SHP77 (cell line): ENCODE measurements around the gene POLR1D.
A peak's percentile ranks its signal among the peaks of the same experiment; 100 is the strongest.
"Not testable (repeated sequence)": the region's sequence is repeated elsewhere in the genome, so short reads cannot be mapped to it uniquely, and the experiment has no call there.

ENCODE experiments used
- DNase-seq, 2 experiments: peaks; one replicate each; lab custom pipeline; 2025; lab: John Stamatoyannopoulos, UW

Gene POLR1D

DNA sequence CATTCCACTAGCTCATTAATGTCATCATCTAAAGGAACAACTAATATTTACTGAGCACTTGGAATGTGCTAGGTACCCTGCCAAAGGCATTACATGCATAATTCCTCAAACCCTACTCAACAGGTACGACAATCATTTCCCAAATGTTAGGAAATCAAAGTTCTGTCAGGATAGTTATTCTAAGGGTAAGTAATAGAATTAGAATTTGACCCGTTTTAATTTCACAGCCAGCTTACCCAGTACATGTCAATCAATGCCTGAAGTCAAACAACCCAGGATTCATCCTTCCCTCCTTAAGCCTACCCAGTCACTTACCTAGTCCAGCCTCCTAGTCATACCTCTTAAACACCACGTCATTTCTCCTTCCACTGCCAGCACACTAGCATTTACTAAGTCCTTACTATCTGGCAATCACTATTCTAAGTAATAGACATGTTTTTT, 3.8 kb upstream of the POLR1D start:
- no peak for DNase-seq

- DNase-seq: no peak
Measured at GRCh38 chr13:27619093-27619727, 2.5 kb upstream of the POLR1D start.

GRCh38 chr13:27619728-27620376, 1.8 kb upstream of the POLR1D start:
- peak; percentile 22 to 67 for DNase-seq

GRCh38 chr13:27620377-27621115, 1.1 kb upstream of the POLR1D start, which contains the start of gene LNX2:
Gene LNX2 (minus strand): TSS chr13:27620529. CDS start chr13:27581703, 38,826 bp downstream.
- DNase-seq: peak; percentile 93

DNA sequence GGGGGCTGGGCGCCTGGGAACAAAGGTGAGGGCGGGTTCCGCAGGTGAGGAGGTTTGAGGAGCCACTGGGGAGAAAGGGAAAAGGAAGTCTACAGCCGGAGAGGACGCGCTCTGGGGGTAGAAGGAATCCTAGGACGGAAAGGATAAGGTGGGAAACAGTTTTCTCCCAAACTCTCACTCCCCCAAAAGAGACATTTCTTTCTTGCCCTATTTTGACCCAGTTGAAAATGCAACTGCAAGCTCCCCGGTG, 651 bp upstream of the POLR1D start:
- DNase-seq: no peak

- DNase-seq: no peak
Measured at GRCh38 chr13:27622102-27622820, 569 bp downstream of the POLR1D start.

DNA sequence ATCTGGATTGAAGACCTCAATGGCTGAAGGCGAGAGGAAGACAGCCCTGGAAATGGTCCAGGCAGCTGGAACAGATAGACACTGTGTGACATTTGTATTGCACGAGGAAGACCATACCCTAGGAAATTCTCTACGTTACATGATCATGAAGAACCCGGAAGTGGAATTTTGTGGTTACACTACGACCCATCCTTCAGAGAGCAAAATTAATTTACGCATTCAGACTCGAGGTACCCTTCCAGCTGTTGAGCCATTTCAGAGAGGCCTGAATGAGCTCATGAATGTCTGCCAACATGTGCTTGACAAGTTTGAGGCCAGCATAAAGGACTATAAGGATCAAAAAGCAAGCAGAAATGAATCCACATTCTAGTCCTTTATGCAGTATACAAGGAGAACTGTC, 1.2 kb downstream of the POLR1D start:
- DNase-seq: no peak

GRCh38 chr13:27624071-27624470, 2.4 kb downstream of the POLR1D start:
- DNase-seq: no peak

GRCh38 chr13:27625839-27626238, 4.1 kb downstream of the POLR1D start:
- no peak for DNase-seq

GRCh38 chr13:27627380-27627779, 5.7 kb downstream of the POLR1D start:
- DNase-seq: no peak

- no peak for DNase-seq
Measured at GRCh38 chr13:27628081-27628480, 6.4 kb downstream of the POLR1D start.

DNA sequence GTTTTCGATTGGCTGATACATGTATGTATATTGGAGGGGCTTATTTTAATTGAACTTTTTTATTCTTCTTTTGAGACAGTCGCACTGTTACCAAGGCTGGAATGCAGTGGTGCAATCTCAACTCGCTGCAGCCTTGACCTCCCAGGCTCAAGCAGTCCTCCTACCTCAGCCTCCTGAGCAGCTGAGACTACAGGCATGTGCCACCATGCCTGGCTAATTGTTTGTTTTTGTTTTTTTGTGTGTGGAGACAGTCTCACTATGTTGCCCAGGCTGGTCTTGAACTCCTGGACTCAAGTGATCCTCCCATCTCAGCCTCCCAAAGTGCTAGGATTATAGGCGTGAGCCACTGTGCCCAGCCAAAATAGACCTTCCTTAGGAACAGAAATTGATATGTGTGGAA, 7.1 kb downstream of the POLR1D start:
- DNase-seq: not testable (repeated sequence)

GRCh38 chr13:27631156-27631555, 9.5 kb downstream of the POLR1D start:
- DNase-seq: no peak

- no peak for DNase-seq
Measured at GRCh38 chr13:27631665-27632064, 10.0 kb downstream of the POLR1D start.

DNA sequence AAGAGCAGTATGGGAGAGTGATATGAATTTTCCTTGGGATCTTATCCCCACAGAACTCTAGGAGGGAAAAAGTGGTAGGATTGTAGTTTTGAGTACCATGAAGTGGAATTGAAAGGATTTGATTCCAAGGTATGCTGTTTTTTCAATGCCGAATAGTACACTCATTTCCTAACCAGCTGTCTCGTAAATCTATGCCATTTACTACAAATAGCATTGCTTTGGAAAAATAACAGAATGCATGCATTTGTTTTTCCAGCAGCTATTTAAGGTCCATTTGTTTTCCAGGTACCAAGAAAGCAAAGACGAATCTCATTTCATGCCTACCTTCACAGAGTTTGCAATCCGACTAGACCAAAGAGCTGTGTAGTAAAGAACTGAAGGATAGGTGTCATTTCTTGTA, 10.5 kb downstream of the POLR1D start:
- DNase-seq: no peak

DNA sequence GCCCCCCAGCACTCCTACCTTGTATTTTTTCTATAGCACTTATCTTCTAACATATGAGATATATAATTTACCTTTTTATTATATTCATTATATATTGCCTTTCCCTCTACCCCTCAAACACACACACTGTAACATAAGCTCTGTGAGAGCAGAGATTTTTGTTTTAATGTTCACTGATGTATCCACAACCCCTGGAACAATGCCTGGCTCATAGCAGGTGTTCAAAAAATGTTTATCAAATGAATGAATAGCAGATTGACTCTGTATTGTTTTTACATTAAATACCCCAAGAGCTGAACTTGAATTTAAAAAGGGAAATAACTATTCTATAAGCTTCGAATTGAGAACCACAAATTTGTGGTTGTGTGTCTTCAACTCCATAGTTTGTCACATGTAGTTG, 11.0 kb downstream of the POLR1D start:
- DNase-seq: no peak

- no peak for DNase-seq
Measured at GRCh38 chr13:27634231-27634630, 12.5 kb downstream of the POLR1D start.

- DNase-seq: no peak
Measured at GRCh38 chr13:27634791-27635190, 13.1 kb downstream of the POLR1D start.

DNA sequence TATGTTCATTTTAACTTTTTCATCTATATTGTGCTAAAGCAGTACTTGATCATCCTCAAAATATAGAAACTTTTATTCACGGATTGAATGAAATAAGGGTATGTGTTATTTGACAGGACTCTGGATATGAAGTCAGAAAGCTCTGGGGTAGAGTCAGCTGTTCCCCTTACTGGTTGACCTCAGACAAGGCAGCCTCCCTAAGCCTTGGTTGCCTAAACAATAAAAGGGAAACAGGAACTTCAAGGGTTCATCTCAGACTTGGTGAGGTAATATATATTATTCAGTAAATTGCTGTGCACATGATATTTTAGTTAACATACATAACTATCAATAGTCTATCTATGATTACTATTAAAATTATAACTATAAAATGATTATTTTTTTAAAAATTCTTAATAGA, 13.6 kb downstream of the POLR1D start:
- no peak for DNase-seq

- peak; percentile 21 to 29 for DNase-seq
Measured at GRCh38 chr13:27636589-27637288, 15.0 kb downstream of the POLR1D start.

GRCh38 chr13:27637289-27637626, 15.6 kb downstream of the POLR1D start:
- DNase-seq: no peak

- no peak for DNase-seq
Measured at GRCh38 chr13:27638001-27638400, 16.3 kb downstream of the POLR1D start.
